Esophagus squamous epithelium (tissue), 5 donors: Measurements from ENCODE around the gene EIF5A. TPM values are rescaled to one million over a fixed set of nuclear protein-coding genes. Genes with fewer than 3 reads are reported as not detected.

Experiments used
- DNase-seq: peaks from one replicate; lab custom pipeline; 2025; lab: John Stamatoyannopoulos, UW
- H3K27ac ChIP-seq, 4 donors: fragments of 200-600 bp; sonication (generic); one replicate each; pipeline ENCODE4 v1.5.1; 2016 to 2019; ENCODE audit warnings: mild to moderate bottlenecking in 1 of 4
- H3K27me3 ChIP-seq, 4 donors: fragments of 200-600 bp; sonication (generic); 1 replicate in 3 of 4; 2 replicates in 1 of 4; pipeline versions ENCODE4 v1.5.1 to v1.6.0; 2017 to 2021; ENCODE audit warnings: antibody characterized with exemption in 1 of 4
- H3K36me3 ChIP-seq, 3 donors: fragments of 200-600 bp; sonication (generic); one replicate each; pipeline ENCODE4 v1.5.1; 2016 to 2019
- H3K4me1 ChIP-seq, 3 donors: fragments of 200-600 bp; sonication (generic); one replicate each; pipeline ENCODE4 v1.5.1; 2017 to 2019
- H3K4me3 ChIP-seq, 4 donors: fragments of 200-600 bp; sonication (generic); 1 replicate in 3 of 4; 2 replicates in 1 of 4; pipeline ENCODE4 v1.5.1; 2016 to 2019; ENCODE audit warnings: mild to moderate bottlenecking in 2 of 4, moderate library complexity in 1 of 4
- H3K9me3 ChIP-seq, 3 donors: fragments of 200-600 bp; sonication (generic); one replicate each; pipeline ENCODE4 v1.5.1; 2016 to 2019
- POLR2A ChIP-seq, 4 donors: fragments of 450-650 bp; IDR thresholded peaks; one replicate each; pipeline ENCODE4 v1.6.1; 2017; ENCODE audit warnings: antibody characterized with exemption in 4 of 4, mild to moderate bottlenecking in 4 of 4, moderate library complexity in 3 of 4
- WGBS, 2 donors: methylation state at CpG; one replicate each; pipeline ENCODE4 v1.1.5; 2018; 5-methylcytosine and 5-hydroxymethylcytosine counted together
- intact Hi-C: fragments of 100-400 bp; cut with DNase I; formaldehyde crosslinking; loops from one replicate; pipeline ENCODE4 v1.15.0; 2022
- total RNA-seq, 4 donors: library from RNA; depleted of rRNA; stranded (reverse); fragments of >200 nt; gene quantifications; one replicate each; pipeline ENCODE4 v1.1.0, GENCODE V29; 2016
- TF ChIP-seq, protein P1 (sequence below), 6 experiments: fragments of 450-650 bp in 4 of 6; fragments of 200-600 bp in 2 of 6; sonication (generic) in 2 of 6; IDR thresholded peaks; one replicate each; pipeline ENCODE4 v1.5.1; 2016 to 2019; ENCODE audit warnings: antibody characterized with exemption in 6 of 6, mild to moderate bottlenecking in 4 of 6, moderate library complexity in 4 of 6
- donor health status: DM: yes; HTN: yes; CAD: no.

The EIF5A gene
- total RNA-seq, 4 donors from 2014 or later = 324 to 543 (median 394) TPM

DNA sequence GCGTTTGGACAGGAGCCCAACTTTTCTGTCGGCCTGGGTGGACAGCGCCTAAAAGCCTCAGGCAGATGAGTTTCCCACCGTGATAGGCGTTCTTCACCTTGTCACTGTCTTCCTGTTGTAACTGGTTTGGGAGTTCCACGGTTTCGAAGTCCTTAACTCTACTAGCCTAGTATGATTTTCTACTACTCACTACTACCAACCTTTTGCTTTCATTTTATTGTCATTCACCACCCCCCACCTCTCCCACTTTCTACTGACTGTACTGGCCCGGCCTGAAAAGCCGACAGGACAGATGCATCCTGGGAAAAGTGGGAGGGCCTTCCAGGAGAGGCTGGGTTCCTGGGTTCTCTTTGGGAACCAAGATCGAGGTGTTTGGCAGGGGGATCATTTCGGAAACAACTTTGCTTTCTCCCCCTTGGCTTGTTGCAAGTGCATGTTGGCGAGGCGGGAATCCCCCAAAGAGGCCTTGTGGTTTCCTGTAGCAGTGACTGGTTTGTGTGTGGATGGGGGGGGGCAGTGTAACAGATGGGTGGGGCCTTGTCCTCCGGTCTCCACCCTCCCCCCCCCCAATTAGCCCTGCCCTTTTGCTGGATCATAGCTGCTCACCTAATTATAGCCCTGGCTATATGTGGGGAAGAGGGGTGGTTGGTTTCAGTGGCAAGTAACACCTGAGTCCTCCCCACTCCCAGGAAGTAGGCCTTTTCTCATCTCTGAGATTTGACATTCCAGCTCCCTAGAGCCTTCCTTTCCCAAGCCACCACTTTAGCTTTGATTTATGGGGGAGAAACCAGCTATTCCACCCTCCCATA is 1.4 kb downstream of the EIF5A start:
- WGBS, 2 donors = 0% methylated on average over 7 to 8 of the region's 14 CpGs
- Histone ChIP-seq H3K27ac (peak overlapping the region; percentile 99 to 100 (median 100)), H3K36me3 (peaks cover 33 to 46% (median 41%) of the 10 kb centered on the region in 3 donors), H3K4me1 (peaks cover 17 to 57% (median 37%) of the 10 kb centered on the region in 3 donors), H3K27me3 (no peaks in the 10 kb centered on the region), H3K4me3 (peak overlapping the region; percentile 85 to 99 (median 99)), H3K9me3 (no peaks in the 10 kb centered on the region)
- TF ChIP-seq, protein P1, sequence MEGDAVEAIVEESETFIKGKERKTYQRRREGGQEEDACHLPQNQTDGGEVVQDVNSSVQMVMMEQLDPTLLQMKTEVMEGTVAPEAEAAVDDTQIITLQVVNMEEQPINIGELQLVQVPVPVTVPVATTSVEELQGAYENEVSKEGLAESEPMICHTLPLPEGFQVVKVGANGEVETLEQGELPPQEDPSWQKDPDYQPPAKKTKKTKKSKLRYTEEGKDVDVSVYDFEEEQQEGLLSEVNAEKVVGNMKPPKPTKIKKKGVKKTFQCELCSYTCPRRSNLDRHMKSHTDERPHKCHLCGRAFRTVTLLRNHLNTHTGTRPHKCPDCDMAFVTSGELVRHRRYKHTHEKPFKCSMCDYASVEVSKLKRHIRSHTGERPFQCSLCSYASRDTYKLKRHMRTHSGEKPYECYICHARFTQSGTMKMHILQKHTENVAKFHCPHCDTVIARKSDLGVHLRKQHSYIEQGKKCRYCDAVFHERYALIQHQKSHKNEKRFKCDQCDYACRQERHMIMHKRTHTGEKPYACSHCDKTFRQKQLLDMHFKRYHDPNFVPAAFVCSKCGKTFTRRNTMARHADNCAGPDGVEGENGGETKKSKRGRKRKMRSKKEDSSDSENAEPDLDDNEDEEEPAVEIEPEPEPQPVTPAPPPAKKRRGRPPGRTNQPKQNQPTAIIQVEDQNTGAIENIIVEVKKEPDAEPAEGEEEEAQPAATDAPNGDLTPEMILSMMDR (IDR thresholded peaks at IDR 0.05) = no peak
- peak in 3 of 4 donors; percentile 61 to 74 (median 69) for TF ChIP-seq POLR2A (IDR thresholded peaks at IDR 0.05)
- intact Hi-C loops = no loop called here
- no peak for DNase-seq

DNA sequence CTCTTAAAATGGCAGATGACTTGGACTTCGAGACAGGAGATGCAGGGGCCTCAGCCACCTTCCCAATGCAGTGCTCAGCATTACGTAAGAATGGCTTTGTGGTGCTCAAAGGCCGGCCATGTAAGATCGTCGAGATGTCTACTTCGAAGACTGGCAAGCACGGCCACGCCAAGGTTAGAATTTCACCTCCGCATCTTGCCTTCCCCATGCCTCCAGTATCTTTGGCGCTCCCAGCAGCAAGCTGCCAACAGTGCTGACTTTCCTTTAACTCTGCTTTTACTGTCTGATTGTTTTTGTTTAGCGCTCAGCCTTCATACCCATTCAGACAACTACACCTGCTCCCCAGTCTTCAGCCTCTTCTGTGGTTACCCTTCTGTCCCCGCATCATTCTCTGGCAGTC is 2.2 kb downstream of the EIF5A start:
- Histone ChIP-seq H3K9me3 (no peaks in the 10 kb centered on the region), H3K4me1 (peaks cover 25 to 65% (median 45%) of the 10 kb centered on the region in 3 donors), H3K36me3 (peaks cover 33 to 48% (median 42%) of the 10 kb centered on the region in 3 donors), H3K27me3 (no peaks in the 10 kb centered on the region), H3K27ac (peak overlapping the region; percentile 99 to 100 (median 100)), H3K4me3 (peak overlapping the region in 3 of 4 donors; percentile 85 to 99 (median 99))
- DNase-seq = no peak
- 69 to 71% methylated on average over 12 of the region's 12 CpGs for WGBS, 2 donors
- TF ChIP-seq, protein P1 (IDR thresholded peaks at IDR 0.05) = no peak
- no peak for TF ChIP-seq POLR2A (IDR thresholded peaks at IDR 0.05)
- intact Hi-C loops = no loop called here

DNA sequence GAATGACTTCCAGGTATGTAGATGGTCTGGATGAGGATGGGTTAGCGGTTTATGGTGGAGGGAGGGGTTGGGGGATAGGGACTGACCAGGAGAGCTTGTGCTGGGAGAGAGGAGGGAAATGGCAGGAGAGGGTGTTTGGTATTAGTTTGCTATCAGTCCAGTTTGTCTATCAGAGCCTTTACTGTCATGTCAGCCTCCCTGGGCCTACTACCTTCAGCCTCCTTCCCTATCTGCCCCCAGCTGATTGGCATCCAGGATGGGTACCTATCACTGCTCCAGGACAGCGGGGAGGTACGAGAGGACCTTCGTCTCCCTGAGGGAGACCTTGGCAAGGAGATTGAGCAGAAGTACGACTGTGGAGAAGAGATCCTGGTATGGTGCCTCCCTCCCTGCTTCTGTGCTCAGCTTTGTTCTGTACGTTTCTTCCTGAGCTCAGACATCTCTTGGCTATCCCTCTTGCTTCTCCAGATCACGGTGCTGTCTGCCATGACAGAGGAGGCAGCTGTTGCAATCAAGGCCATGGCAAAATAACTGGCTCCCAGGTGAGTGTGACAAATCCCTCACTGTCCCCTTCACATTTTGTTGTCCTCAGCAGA is 3.8 kb downstream of the EIF5A start:
- DNase-seq = no peak
- H3K9me3 ChIP-seq = no peaks in the 10 kb centered on the region
- peaks cover 36 to 74% (median 51%) of the 10 kb centered on the region in 3 donors for H3K4me1 ChIP-seq
- H3K27ac ChIP-seq = peak overlapping the region in 3 of 4 donors; percentile 2 to 99 (median 4)
- H3K36me3 ChIP-seq = peaks cover 33 to 49% (median 42%) of the 10 kb centered on the region in 3 donors
- H3K4me3 ChIP-seq = no peak overlapping the region
- TF ChIP-seq, protein P1 (IDR thresholded peaks at IDR 0.05) = no peak
- no peak for TF ChIP-seq POLR2A (IDR thresholded peaks at IDR 0.05)
- no peaks in the 10 kb centered on the region for H3K27me3 ChIP-seq
- intact Hi-C loops = no loop called here
- 69 to 76% methylated on average over 6 to 7 of the region's 7 CpGs for WGBS, 2 donors

DNA sequence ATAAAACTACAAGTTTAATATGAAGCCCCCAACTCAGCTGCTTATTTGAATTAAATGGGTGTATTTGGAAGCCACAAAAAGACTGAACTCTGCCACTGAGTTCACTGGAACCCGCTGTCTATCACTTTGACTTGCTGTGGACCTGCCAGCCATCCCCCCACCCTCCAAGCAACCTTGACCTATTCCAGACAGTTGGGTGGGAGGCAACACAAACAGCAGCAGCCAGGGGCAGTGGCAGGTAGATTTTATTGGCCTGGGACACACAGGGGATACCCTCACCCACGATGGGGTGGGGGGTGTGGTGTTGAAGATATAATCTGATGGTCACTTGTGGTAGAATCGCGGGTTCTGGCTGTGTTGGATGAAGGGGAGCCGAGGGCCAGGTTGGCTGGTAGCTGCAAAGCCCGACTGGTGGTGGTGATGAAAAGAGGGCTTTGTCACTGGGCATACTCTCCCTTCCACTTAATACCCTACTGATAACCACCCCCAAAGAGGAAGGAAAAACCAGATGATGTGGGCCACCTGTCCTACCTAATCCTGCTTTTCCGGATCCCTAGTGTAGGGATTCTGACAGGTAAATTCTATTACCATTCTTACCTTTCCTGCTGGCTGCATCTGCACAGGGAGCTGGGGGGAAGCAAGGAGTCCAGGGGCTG is 5.1 kb downstream of the EIF5A start:
- intact Hi-C loops = no loop called here
- Histone ChIP-seq H3K36me3 (peaks cover 33 to 63% (median 46%) of the 10 kb centered on the region in 3 donors), H3K27ac (peak overlapping the region in 3 of 4 donors; percentile 0 to 99 (median 5)), H3K4me3 (no peak overlapping the region), H3K27me3 (no peaks in the 10 kb centered on the region), H3K9me3 (no peaks in the 10 kb centered on the region), H3K4me1 (peaks cover 37 to 78% (median 49%) of the 10 kb centered on the region in 3 donors)
- DNase-seq = no peak
- 67 to 69% methylated on average over 2 to 6 of the region's 7 CpGs for WGBS, 2 donors
- no peak for TF ChIP-seq POLR2A (IDR thresholded peaks at IDR 0.05)
- TF ChIP-seq, protein P1 (IDR thresholded peaks at IDR 0.05) = no peak
